OCI-M2 (cell line): ENCODE measurements around the gene MAP4K5.

Source experiments
- DNase-seq: peaks from one replicate; lab custom pipeline; 2025; ENCODE audit not compliant: unreplicated experiment; lab: John Stamatoyannopoulos, UW

The MAP4K5 gene

GRCh38 chr14:50477760-50478159 is 54.6 kb downstream of the MAP4K5 start:
- no peak for DNase-seq

- DNase-seq, result no peak
Observed at GRCh38 chr14:50476134-50476533, 56.2 kb downstream of the MAP4K5 start.

GRCh38 chr14:50475460-50475859 is 56.9 kb downstream of the MAP4K5 start:
- DNase-seq, result no peak

- DNase-seq, result no peak
Observed at GRCh38 chr14:50471838-50472465, 60.4 kb downstream of the MAP4K5 start.

GRCh38 chr14:50469982-50470381 is 62.4 kb downstream of the MAP4K5 start:
- no peak for DNase-seq

- DNase-seq, result no peak
Observed at GRCh38 chr14:50462111-50462510, 70.3 kb downstream of the MAP4K5 start.

- no peak for DNase-seq
Observed at GRCh38 chr14:50453869-50454268, 78.5 kb downstream of the MAP4K5 start.

DNA sequence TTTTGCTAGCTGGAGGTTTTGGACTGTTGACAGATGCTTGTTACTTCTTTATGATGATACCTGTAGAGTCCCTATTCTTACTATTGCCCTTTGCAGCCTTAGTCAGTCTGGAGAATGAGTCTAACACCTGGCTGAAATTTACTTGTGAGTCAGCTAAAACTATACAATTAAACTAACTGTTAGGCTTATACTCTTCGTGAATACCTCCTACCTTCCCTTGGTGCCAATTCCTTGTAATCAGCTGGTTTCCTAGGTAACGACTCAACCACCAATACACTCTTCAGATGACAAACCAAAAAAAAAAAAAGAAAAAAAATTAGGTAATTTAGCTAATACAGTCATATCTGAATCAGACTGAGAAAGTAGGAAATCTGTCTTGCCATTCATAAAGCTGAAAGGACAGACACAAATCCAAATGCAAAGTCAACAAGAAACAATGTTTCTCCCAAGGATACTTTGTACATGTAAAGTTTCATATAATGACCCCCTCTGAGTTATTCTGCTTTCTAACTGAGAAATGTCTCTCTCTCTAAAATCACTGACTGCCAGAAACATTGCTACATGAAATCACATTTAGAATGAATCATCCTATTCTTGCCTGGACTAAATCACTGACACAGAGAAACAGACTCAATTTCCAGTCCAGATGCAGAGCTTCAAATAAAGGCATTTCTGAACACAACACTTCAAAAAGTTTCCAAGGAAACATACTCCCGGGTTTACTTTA is 79.2 kb downstream of the MAP4K5 start:
- DNase-seq, result no peak

- DNase-seq, result no peak
Observed at GRCh38 chr14:50452296-50452695, 80.1 kb downstream of the MAP4K5 start.

- no peak for DNase-seq
Observed at GRCh38 chr14:50451854-50452253, 80.5 kb downstream of the MAP4K5 start.

DNA sequence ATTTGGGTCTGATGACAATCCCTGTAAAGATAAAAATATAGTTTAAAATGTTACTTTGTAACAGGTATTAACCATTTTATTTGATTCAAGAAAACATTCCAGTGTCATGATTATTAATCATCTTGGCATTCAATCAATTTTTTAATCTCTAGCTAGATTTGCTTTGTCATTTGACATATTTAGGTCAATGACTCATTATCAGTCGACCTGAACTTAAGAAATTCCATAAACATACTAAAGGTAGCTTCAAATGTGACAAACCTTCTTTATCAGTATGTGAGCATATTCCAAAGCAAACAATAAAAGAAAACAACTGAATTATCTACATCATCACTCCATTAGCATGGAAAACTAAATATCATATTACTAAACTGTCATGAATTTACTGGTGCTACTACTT is 84.9 kb downstream of the MAP4K5 start:
- DNase-seq, result no peak

DNA sequence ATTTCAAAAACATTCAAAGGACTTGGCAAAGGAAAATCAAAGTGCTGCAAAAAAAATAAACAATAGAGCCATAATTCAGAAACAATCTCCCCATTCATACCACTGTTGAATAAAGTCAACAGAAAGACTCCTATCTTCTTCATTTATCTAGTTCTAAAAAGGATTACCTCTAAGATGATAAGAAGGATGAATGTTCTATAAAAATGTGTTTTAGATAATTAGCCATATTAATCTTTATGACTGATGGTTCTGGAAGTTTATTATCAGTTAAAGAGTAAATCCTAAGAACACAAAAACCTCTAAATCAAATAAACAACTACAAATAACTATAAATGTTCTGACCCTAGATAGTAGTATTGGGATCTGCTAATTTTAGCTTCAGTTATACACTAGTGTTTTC is 97.8 kb downstream of the MAP4K5 start:
- no peak for DNase-seq

DNA sequence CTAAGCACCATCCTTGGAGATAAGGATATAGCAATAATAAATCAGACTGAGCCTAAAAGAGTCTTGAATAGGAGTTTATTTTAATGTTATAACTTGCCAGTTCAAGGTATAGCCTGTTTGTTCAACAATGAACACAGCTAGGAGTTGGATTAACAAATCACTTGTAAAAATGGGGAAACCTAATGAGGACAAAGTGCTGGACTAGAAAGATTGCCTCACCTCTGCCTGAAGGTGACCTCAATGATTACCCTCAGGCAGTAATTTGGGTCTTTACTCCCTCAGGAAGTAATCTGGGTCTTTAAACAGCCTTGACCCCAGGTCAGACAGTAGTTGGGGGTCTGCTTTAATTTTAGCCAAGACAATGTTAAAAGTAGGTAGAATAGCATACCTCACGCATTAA is 100.2 kb downstream of the MAP4K5 start:
- no peak for DNase-seq

- DNase-seq, result no peak
Observed at GRCh38 chr14:50425816-50426215, 106.6 kb downstream of the MAP4K5 start.

DNA sequence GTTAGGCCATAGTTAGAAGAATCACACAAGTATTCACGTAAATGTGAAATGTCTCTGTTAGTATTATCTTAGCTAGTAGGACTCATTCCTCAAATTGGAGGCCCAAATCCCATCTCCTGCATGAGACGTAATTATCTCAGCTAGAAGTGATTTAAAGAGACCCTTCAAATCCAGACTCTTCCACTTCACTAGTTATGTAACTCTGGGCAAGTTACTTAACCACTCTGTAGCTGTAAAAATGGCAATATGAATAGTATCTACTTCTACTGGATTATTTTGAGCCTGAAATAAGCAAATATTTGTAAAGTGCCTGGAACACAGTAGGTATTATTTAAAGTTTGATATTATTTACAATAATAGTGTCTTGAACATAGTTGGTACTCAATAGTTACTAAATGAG is 107.3 kb downstream of the MAP4K5 start:
- DNase-seq, result no peak

DNA sequence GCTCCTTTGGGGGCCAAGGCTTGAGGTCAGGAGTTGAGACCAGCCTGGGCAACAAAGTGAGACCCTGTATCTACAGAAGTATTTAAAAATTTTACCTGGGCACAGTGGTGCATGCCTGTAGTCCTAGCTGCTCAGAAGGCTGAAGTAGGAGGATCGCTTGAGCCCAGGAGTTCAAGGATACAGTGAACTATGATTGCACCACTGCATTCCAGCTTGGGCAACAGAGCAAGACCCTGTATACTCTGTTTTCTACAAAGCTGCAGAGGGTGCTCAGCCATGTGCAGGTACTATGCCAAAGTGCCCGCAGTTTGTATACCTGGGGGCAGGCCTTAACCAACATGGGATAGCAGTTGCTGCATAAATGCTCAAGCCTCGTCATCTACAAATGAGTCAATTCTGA is 108.8 kb downstream of the MAP4K5 start:
- DNase-seq, result no peak

DNA sequence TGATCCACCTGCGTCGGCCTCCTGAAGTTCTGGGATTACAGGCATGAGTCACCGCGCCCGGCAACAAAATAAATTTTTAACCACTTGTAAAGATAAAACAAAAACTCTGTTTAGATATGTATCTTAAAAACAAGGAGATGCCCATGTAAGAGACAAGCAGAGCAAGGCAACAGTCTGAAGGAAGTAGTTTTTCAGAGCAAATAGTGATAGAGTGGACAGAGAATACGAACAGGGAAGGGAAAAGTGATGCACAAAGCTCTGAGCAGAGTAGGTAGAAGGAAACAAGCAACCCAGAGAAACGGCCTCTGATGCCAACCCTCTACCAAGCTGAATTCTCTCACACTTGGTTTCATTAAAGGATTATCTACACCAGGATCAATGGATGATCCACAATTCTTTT is 110.9 kb downstream of the MAP4K5 start:
- no peak for DNase-seq

DNA sequence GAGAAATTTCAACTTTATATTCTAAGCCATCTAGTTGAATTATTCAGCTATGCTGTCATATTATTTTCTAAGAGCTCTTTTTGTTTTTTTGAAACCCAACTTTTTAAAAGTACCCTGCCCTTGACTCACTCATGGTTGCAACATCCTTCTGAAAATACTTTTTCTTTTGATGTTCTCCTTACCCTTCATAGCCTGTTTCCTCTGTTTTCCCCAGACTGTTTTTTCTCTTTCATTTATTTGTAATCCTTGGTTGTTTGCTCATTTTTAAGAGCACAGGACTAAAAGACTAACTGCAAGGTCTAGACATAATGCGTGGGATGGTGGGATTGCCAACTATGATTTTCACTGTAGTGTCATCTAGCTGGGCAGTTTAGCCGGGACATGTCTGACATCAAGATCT is 114.5 kb downstream of the MAP4K5 start:
- DNase-seq, result no peak

DNA sequence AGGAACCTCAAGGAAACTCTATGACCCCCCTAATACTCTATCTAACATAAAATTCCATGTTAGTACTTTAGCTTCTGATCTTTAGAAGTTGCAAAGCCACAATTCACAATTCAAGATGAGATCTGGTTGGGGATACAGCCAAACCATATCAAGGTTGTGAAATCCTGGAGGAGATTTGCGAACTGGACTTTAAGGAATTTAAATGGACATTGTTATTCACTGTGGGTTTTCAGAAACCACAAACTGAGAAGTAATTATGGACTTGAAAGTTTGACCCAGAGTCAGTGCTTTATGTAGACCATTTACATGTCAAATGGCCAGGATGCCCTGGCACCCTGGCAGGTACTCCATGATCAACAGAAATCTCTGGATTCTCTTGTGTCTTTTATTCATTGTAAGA is 121.4 kb downstream of the MAP4K5 start:
- DNase-seq, result no peak

DNA sequence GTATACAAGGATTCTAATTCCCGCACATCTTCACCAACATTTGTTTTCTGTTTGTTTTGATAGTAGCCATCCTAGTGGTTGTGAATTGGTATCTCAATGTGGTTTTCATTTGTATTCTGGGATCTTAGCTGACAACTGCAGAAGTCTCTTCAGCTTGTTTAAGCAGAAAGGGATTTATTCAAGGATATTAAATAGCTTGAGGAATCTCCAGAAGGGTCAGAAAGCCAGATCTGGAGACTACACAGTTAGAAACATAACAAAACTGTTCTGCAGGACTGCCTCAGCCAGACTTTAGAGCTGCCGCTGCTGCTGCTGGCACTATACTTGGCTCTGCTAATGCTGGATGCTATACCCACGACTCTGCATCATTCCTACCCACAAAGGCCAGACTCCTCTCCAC is 122.3 kb downstream of the MAP4K5 start:
- DNase-seq, result no peak

DNA sequence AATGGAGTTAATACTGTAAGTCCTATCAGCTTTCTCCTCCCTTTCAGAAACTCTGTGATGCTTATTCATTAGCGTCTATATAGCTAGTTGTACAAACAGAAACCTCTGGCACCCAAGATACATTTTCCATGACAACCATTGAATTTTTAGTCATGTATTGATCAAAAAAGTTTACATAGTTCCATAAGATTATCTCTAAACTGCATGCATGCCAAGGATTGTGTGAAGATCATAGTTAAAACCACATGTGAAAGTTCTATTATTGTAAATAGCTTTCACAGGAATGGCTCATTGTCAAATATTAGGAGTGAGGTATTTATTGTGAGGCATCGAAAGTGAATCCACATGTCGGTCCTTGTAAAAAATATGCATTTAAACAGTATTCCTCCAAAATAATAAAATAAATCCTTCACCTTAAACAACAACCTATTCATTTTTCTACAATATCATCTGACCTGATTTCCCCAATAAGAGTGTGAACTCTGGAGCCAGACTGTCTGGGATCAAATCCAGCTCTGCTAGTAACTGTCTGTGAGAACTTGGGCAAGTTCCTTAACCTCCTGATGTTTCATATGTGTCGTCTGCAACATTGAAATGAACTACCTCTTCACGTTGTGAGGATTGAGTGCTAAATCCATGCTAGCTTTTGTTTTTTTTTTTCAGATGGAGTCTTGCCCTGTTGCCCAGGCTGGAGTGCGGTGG is 125.1 kb downstream of the MAP4K5 start:
- no peak for DNase-seq

- DNase-seq, result no peak
Observed at GRCh38 chr14:50403419-50403818, 128.9 kb downstream of the MAP4K5 start.
